A549 treated with CpdA at 1 μM for 4 hours (cell line): ENCODE results near the gene MUC15. TPM values are rescaled to one million over a fixed set of nuclear protein-coding genes. Genes with fewer than 3 reads are reported as not detected.

ENCODE experiments used
- total RNA-seq: library from RNA; stranded (reverse); fragments of 200-300 nt; extraction: Qiagen RNA extraction; gene quantifications from 5 replicates; pipeline ENCODE4 v1.2.3, GENCODE V29; 2022; ENCODE audit warnings: low read depth

Gene MUC15
- total RNA-seq = not detected in 5 replicates

GRCh38 chr11:26571861-26572654 lies at the start of gene MUC15:
MUC15 (minus strand) TSS chr11:26572263; CDS start chr11:26567094, 5,169 bp downstream.

Other genes with a start within 250 kb of the MUC15 start
- gene ANO3, start 240.1 kb downstream of the MUC15 start, total RNA-seq = 0.01 to 0.05 TPM (median 0.03 TPM) in 3 of 5 replicates, not detected in the others
- gene SLC5A12, start 149.8 kb upstream of the MUC15 start, total RNA-seq = not detected in 5 replicates